Caco-2 (cell line): ENCODE measurements around the gene MYOM3. TPM values are rescaled to one million over a fixed set of nuclear protein-coding genes. Genes with fewer than 3 reads are reported as not detected.

Source experiments
- BruUV-seq: library from RNA; stranded (reverse); fragments of 400-500 nt; replicated peaks from 2 replicates; lab custom pipeline; 2021; lab: Mats Ljungman, UMichigan
- CTCF ChIA-PET: fragments of 300-600 bp; sonication (Branson Sonifier 250); formaldehyde crosslinking; loops from one replicate; lab custom pipeline; 2022; ENCODE audit warnings: antibody characterized with exemption; lab: Charles Lee
- POLR2A ChIA-PET: fragments of 300-600 bp; sonication (Branson Sonifier 250); formaldehyde crosslinking; loops from one replicate; lab custom pipeline; 2022; ENCODE audit warnings: antibody characterized with exemption; lab: Charles Lee
- DNase-seq, 2 experiments: peaks; one replicate each; pipeline versions ENCODE4 v3.0.0 to v3.0.0-alpha.2; 2020 to 2022
- H3K27me3 ChIP-seq: replicated peaks from 2 replicates; pipeline ENCODE4 v1.6.0; 2011; ENCODE audit warnings: low read length; ENCODE audit not compliant: control insufficient read depth, insufficient read depth
- H3K36me3 ChIP-seq: 2 replicates; pipeline ENCODE4 v1.5.1; 2011; ENCODE audit warnings: low read length; ENCODE audit not compliant: control insufficient read depth, insufficient read depth
- H3K4me1 ChIP-seq: fragments of 250-450 bp; sonication (Bioruptor Pico); 2 replicates; pipeline ENCODE4 v1.5.1; 2020; ENCODE audit warnings: mild to moderate bottlenecking
- H3K4me3 ChIP-seq: 2 replicates; pipeline ENCODE4 v1.5.1; 2011; ENCODE audit warnings: low read depth, mild to moderate bottlenecking, control low read depth, low read length
- H3K9me3 ChIP-seq: fragments of 250-450 bp; sonication (Bioruptor Pico); 2 replicates; pipeline ENCODE4 v1.5.1; 2020; ENCODE audit warnings: mild to moderate bottlenecking, moderate library complexity
- H3K27ac Mint-ChIP-seq: one replicate; pipeline ENCODE4 v1.8.0; 2022; ENCODE audit warnings: mixed read lengths; ENCODE audit not compliant: unreplicated experiment
- H3K27me3 Mint-ChIP-seq: one replicate; pipeline ENCODE4 v1.8.0; 2022; ENCODE audit warnings: mixed read lengths; ENCODE audit not compliant: insufficient read depth, unreplicated experiment
- H3K36me3 Mint-ChIP-seq: one replicate; pipeline ENCODE4 v1.8.0; 2022; ENCODE audit warnings: mild to moderate bottlenecking, mixed read lengths; ENCODE audit not compliant: insufficient read depth, unreplicated experiment
- H3K4me1 Mint-ChIP-seq: one replicate; pipeline ENCODE4 v1.8.0; 2022; ENCODE audit warnings: low read depth, mixed read lengths; ENCODE audit not compliant: unreplicated experiment
- H3K4me3 Mint-ChIP-seq: one replicate; pipeline ENCODE4 v1.8.0; 2022; ENCODE audit warnings: mild to moderate bottlenecking, moderate library complexity, mixed read lengths; ENCODE audit not compliant: unreplicated experiment
- H3K9me3 Mint-ChIP-seq: one replicate; pipeline ENCODE4 v1.8.0; 2022; ENCODE audit warnings: mixed read lengths; ENCODE audit not compliant: unreplicated experiment
- intact Hi-C: fragments of 100-400 bp; cut with micrococcal nuclease; formaldehyde crosslinking; loops from one replicate; pipeline ENCODE4 v1.10.0; 2022; ENCODE audit not compliant: unreplicated experiment
- total RNA-seq: library from RNA; stranded (reverse); gene quantifications from 2 replicates; pipeline ENCODE4 v1.2.3, GENCODE V29; 2022
- TF ChIP-seq, protein P1 (sequence below), 2 experiments: fragments of 200-600 bp in 1 of 2; IDR thresholded peaks; 1 replicate in 1 of 2; 2 replicates in 1 of 2; pipeline versions ENCODE4 v1.5.1 to v1.8.0; 2011 to 2022; ENCODE audit warnings: antibody characterized with exemption in 1 of 2, control low read depth in 1 of 2, inconsistent platforms in 1 of 2, low read depth in 1 of 2, low read length in 1 of 2, mild to moderate bottlenecking in 1 of 2, moderate library complexity in 1 of 2; ENCODE audit not compliant: insufficient read depth in 1 of 2, severe bottlenecking in 1 of 2, unreplicated experiment in 1 of 2

The MYOM3 gene
- total RNA-seq, 1 experiment from 2014 or later: not detected

DNA sequence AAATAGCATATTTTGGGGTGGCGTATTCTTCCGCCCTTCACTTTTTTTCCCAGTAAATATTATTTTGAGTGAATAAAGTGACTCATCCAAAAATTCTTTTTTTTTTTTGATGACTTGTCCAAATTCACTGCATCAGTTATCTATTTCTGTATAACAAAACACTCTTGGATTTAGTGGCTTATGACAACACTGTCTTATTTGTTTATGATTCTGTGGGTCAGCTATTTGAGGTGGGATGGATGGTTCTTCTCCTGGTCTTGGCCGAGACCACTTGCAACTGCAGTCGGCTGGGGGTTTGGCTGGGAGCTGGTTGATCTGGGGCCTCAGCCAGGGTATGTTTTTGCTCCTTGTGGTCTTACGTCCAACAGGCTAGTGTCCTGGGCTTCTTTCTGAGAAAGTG is 91.9 kb downstream of the MYOM3 start:
- H3K27me3 ChIP-seq: no peaks in the 10 kb centered on the region
- H3K27me3 Mint-ChIP-seq: no peaks in the 10 kb centered on the region
- H3K4me1 ChIP-seq: peaks cover 69% of the 10 kb centered on the region
- no peaks in the 10 kb centered on the region for H3K9me3 Mint-ChIP-seq
- H3K36me3 Mint-ChIP-seq: no peaks in the 10 kb centered on the region
- DNase-seq: no peak
- H3K9me3 ChIP-seq: no peaks in the 10 kb centered on the region
- H3K4me3 ChIP-seq: no peak overlapping the region
- intact Hi-C loops: loop anchor here (2.0 to 10.0 kb wide), 2 partner anchors 39 to 215 kb away; partner anchors contain the start of genes GALE and SRSF10
- H3K4me1 Mint-ChIP-seq: peaks cover 24% of the 10 kb centered on the region
- TF ChIP-seq, protein P1, sequence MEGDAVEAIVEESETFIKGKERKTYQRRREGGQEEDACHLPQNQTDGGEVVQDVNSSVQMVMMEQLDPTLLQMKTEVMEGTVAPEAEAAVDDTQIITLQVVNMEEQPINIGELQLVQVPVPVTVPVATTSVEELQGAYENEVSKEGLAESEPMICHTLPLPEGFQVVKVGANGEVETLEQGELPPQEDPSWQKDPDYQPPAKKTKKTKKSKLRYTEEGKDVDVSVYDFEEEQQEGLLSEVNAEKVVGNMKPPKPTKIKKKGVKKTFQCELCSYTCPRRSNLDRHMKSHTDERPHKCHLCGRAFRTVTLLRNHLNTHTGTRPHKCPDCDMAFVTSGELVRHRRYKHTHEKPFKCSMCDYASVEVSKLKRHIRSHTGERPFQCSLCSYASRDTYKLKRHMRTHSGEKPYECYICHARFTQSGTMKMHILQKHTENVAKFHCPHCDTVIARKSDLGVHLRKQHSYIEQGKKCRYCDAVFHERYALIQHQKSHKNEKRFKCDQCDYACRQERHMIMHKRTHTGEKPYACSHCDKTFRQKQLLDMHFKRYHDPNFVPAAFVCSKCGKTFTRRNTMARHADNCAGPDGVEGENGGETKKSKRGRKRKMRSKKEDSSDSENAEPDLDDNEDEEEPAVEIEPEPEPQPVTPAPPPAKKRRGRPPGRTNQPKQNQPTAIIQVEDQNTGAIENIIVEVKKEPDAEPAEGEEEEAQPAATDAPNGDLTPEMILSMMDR (IDR thresholded peaks at IDR 0.05; ENCODE audit: insufficient read depth in 1 of 2, low read depth in 1 of 2, low read length in 1 of 2, severe bottlenecking in 1 of 2, unreplicated experiment in 1 of 2): no peak
- no peak overlapping the region for H3K4me3 Mint-ChIP-seq
- H3K27ac Mint-ChIP-seq: peak overlapping the region; percentile 89
- CTCF ChIA-PET: no interaction called here
- POLR2A ChIA-PET: no interaction called here
- no TSS peak for BruUV-seq
- H3K36me3 ChIP-seq: no peaks in the 10 kb centered on the region

DNA sequence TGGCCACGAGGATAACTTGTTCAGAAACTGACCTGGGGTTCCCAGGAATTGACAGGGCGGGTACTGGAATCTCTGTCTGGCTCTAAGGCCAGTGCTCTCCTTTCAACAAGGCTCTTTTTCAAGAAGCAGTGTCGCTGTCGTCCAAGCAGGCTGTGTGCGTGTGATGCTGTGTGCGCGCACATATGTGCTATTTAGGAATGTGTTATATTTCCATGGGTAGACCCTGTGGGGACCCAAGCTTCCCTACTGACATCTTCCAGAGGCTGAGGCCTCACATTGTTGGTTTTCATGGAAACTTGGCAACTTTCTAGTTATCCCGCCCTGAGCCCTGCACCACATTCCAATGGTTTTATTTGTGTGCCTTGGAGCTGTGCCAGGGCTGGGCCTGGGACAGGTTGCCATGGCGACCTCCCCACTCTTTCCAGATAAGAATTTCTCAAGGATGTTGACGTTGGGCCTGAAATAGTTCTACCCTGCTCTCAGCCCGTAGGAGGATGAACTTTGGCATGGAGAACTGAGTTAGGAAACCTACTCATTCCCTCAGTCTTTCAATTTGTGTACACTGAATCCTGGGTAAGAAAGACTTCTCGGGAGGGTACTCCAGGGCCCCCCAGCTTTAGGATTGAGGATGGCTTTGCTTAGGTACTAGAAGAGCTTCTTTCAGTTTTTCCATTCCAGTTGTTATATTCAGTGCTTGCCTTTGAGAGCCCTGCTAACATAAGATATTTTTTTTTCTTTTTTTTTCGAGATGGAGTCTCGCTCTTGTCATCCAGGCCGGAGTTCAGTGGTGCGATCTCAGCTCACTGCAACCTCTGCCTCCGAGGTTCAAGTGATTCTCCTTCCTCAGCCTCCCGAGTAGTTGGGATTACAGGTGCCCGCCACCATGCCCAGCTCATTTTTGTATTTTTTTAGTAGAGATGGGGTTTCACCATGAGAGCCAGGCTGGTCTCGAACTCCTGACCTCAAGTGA is 93.0 kb downstream of the MYOM3 start:
- Histone ChIP-seq H3K4me1 (peaks cover 76% of the 10 kb centered on the region), H3K27me3 (no peaks in the 10 kb centered on the region), H3K36me3 (no peaks in the 10 kb centered on the region), H3K4me3 (no peak overlapping the region), H3K9me3 (no peaks in the 10 kb centered on the region)
- ChIA-PET CTCF (interaction anchor here (0.6 to 1.0 kb wide), 2 partner anchors 10 to 253 kb away, joined by 3 to 5 read pairs; no protein-coding TSS in a partner anchor), POLR2A (interaction anchor here (0.5 to 1.2 kb wide), 3 partner anchors 16 to 62 kb away, joined by 3 to 6 read pairs (median 3); partner anchors contain the start of gene SRSF10)
- Mint-ChIP-seq H3K27ac (peak overlapping the region; percentile 89), H3K4me3 (peak overlapping the region; percentile 29), H3K27me3 (no peaks in the 10 kb centered on the region), H3K36me3 (no peaks in the 10 kb centered on the region), H3K4me1 (peaks cover 24% of the 10 kb centered on the region), H3K9me3 (no peaks in the 10 kb centered on the region)
- TF ChIP-seq, protein P1 (IDR thresholded peaks at IDR 0.05; ENCODE audit: insufficient read depth in 1 of 2, low read depth in 1 of 2, low read length in 1 of 2, severe bottlenecking in 1 of 2, unreplicated experiment in 1 of 2): no peak
- TSS peak; percentile 42 for BruUV-seq
- DNase-seq: peak; percentile 89 to 96
- intact Hi-C loops: no loop called here
